ENCODE measurements around the gene NACAD.

NACAD gene, protein sequence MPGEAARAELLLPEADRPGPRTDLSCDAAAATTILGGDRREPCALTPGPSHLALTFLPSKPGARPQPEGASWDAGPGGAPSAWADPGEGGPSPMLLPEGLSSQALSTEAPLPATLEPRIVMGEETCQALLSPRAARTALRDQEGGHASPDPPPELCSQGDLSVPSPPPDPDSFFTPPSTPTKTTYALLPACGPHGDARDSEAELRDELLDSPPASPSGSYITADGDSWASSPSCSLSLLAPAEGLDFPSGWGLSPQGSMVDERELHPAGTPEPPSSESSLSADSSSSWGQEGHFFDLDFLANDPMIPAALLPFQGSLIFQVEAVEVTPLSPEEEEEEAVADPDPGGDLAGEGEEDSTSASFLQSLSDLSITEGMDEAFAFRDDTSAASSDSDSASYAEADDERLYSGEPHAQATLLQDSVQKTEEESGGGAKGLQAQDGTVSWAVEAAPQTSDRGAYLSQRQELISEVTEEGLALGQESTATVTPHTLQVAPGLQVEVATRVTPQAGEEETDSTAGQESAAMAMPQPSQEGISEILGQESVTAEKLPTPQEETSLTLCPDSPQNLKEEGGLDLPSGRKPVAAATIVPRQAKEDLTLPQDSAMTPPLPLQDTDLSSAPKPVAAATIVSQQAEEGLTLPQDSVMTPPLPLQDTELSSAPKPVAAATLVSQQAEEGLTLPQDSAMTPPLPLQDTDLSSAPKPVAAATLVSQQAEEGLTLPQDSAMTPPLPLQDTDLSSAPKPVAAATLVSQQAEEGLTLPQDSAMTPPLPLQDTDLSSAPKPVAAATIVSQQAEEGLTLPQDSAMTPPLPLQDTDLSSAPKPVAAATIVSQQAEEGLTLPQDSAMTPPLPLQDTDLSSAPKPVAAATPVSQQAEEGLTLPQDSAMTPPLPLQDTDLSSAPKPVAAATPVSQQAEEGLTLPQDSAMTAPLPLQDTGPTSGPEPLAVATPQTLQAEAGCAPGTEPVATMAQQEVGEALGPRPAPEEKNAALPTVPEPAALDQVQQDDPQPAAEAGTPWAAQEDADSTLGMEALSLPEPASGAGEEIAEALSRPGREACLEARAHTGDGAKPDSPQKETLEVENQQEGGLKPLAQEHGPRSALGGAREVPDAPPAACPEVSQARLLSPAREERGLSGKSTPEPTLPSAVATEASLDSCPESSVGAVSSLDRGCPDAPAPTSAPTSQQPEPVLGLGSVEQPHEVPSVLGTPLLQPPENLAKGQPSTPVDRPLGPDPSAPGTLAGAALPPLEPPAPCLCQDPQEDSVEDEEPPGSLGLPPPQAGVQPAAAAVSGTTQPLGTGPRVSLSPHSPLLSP (N-terminal part only)

DNA sequence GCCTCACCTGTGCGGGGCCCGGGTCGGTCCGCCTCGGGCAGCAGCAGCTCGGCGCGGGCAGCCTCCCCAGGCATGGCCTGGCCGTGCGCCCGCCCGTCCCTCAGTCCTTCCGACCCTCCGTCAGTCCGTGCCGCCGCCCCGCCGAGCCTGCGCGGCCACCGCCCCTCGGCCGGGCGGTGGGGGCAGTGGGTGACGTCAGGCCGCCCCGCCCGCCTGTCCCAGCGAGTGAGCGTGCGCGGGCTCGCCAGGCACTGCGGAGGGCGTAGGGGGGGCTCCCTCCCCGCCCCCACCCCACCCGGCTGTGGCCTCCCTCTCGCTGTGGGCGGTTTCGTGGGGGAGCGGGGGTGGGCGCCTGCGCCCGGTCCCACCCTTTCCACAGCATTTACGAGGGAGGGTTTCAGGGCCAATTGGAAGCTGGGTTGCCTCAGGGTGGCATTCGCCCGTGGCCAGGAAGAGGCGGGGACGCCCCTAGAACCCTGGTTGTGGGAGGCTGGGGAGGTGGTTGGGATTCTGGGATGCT is at the start of gene NACAD:
TSS of gene NACAD (minus strand) at position 149 of the 520 bp plus-strand sequence. CDS start at position 74, 75 bp downstream.
- DNase-seq, result no peak

DNA sequence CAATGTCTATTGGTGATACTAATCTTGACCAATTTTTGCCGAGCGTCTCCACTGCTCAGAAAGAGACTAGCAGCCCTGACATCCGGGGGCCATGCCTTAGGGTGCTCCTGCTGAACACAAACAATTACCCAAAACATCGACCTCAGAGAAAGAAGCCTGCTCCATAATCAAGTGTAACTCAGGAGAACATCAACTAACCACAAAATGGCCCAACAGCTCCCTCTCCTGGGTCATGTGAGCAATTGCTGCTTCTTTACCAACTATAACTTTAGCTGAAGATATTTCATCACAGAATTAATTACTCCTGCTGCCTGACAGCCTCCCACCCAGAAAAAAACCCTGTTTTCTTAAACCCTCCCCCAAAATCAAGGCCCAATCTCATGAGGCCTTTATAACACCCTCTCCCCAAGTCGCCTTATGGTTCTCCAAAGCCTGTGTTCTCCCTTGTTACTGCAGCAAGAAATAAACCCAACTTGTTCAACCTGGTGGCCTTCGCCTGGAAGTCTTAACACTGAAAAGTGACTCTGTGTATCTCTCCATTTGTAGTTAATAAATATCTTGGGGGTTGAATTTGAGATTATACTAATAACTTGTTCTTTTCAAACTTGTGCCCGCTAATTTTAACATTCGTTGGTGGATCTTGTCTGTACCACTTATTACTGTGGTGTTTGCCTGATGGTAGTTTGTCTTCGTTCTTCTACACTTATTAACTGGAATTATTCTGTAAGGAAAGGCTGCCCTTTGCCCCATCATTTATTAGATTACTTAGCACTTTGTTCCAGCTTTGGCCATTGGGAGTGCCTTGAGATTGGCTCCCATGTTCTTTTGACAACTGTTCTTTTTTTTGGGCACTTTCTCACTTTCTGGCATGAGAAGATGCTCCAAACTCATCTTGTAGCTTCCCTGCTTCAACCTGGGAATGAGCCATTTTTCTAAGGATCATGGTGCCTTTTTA is 47.6 kb upstream of the NACAD start:
- no peak for DNase-seq

DNA sequence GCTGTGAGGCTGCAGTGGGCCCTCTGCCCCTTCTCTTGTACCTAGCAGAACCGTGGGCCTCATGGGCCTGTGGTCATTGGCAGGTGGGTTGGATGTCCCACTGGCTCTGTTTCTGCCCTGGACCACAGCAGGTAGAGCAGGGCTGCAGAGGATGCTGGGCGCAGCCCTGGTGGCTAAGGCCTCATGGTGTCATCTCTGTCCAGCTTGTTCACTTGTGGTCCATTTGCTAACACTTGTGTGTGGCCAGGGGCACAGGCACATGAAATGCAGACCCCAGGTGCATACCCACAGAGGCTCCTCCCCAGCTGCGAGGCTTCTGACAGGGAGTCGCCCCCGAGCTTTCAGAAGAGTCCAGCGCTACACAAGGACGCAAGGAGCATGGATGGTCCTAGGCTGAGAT is 45.1 kb upstream of the NACAD start:
- no peak for DNase-seq

DNA sequence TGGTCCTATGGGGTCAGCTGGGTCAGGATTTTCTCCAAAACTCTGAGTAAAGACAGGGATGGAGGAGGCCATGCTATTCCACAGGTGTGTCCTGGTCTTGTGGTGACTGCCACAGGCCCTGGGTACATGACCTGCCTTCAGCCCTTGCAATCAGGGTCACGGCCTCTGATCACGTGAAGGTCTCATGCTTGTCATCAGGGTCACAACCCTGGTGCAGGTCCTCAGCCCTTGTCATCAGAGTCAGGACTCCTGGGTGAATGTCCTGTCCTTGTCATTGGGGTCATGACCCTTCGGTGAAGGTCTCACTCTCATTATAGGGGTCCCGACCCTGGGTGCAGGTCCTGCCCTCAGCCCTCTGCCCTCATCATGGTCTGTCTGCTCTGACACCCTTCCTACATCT is 44.6 kb upstream of the NACAD start:
- no peak for DNase-seq

DNA sequence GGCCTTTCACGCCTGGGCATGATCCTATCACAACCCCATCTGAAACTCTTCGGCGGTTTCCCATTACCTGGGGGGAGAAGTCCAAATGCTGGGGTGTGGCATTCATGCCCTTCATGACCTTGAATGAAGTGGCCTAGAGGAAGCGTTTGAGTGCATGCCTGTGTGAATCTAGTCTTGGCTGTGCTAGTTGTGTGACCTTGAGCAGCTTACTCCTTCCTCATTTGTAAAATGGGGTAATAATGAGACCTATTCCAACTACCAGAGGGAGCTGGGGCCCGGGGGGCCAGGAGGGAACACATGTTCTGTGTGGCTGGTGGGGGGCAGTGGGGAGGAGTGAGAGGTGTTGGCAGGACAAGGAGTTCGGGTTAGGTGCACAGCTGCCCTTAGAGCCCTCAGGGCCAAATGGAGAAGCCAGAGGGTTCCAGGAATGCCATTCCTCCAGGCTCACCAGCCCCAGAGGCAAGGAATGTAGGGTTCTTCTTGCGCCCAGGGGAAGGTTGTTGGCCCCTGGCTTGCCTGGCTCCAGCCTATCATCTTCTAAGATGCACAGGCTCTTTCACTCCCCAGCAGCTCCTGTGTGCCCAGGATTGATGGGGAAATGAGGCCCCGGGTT is 44.0 kb upstream of the NACAD start:
- DNase-seq, result no peak

DNA sequence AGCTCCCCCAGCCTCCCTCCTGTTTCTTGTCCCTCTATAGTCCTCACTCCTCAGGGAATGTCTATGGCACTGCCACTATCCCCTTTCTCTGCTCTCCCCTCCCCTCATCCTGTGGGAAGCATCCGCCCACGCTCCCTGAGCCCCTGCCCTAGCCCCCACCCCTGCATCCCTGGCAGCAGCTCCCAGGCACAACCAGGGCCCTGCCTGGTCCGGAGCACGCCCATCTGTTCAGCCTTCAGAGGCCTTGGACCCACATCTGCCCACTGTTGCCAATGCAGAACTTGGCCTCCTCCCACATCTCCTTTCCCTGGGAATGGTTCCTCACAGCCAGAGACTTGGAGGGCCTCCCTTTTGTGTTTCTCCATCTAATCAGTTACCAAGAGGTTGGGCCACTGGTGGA is 43.1 kb upstream of the NACAD start:
- DNase-seq, result no peak

DNA sequence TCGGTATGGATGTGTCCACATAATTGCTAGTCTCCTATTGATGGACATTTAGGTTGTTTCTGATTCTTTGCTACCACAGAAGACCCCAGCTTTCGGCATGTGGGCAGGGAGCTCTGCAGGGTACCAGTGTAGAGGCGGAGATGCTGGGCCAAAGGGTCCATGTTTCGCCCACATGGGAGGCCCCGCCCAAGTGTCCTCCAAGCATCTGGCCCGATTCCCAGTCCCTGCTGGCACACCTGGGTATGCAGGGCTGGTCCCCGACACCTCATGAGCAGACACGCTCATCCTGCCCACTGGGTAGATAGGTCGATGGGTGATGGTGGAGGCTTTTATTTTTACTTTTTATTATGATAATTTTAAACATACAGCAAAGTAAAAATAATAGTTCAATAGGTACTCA is 42.1 kb upstream of the NACAD start:
- DNase-seq, result no peak

DNA sequence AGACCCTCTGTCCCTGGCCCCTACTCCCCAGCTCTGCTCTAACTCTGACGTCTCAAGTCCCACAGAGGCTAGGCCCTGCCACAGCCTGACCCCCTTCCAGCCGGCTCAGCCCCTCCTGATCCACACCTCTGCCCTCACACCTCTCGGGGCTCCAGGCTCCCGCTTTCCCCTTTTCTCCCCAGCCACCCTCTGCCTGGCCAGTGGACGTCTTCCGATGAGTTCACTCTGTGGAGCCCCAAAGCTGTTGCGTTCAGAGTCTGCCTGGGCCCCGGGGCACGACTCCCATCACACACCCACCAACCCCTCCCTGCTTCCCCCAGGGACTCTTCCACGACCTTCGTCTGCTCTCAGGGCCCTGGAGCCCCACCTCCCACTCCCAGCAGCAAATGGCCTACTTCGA is 41.1 kb upstream of the NACAD start:
- DNase-seq, result no peak

DNA sequence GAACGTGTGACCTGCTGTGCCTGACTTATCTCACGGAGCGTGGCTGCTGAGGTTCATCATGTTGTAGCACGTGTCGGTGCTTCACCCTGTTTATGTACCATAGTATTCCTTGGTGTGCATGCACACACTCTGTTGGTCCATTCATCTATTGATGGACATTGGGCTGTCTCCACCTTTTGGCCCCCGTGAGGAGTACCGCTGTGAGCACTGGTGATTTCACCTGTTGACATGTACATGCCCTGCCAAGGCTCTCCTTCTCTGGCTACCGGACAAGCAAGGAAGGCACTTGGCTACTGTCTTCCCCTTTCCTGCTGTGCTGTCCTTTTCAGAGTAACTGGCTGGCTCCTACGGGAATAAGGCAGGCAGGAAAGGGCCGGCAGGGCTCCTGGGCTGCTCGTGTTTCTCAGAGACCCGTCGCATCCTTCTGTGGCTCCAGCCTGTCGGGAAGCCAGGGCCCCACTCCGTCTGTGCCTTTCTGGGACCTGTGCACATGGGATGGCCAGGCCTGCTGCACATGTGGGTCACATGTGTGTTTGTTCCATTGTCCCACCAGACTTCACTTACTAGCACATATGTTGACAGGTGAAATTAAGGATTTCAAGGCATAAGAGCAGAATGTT is 40.5 kb upstream of the NACAD start:
- no peak for DNase-seq

DNA sequence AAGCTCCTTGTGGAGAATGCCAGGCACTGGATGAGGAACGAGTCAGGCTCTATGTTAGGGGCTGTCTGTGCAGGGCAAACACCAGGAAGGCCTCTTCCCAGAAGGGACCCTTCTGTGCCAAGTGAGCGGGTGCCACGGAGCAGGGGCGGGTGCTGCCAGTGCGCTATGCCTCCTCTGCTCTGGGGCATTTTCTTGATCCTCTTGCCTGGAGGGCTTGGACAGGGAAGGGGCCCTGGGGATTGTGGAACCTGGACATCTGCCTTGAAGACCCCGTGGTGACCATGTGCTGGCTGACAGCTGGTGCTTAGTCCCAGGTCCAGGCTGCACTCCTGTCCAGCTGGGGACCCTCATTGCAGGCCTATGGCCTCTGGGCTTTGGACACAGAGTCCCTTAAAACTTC is 38.2 kb upstream of the NACAD start:
- no peak for DNase-seq

DNA sequence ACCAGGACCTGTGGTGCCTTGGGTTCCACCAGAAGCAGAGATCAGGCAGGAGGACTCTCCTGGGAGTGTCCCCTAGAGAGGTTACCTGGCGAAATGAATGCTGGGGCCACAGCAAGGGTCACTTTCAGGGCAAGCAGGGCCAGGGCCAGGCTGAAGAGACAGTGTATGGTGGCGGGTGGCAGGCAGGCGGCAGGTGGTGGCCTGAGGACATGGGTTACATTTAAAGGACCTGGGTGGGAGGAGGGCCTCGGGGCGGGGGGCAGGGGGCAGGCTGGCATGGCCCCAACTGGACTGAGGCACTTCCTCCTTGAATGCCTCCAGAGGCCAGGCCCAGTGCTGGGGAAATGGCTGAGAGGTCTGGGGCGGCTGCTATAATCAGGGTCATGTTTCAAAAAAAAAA is 37.4 kb upstream of the NACAD start:
- DNase-seq, result no peak

DNA sequence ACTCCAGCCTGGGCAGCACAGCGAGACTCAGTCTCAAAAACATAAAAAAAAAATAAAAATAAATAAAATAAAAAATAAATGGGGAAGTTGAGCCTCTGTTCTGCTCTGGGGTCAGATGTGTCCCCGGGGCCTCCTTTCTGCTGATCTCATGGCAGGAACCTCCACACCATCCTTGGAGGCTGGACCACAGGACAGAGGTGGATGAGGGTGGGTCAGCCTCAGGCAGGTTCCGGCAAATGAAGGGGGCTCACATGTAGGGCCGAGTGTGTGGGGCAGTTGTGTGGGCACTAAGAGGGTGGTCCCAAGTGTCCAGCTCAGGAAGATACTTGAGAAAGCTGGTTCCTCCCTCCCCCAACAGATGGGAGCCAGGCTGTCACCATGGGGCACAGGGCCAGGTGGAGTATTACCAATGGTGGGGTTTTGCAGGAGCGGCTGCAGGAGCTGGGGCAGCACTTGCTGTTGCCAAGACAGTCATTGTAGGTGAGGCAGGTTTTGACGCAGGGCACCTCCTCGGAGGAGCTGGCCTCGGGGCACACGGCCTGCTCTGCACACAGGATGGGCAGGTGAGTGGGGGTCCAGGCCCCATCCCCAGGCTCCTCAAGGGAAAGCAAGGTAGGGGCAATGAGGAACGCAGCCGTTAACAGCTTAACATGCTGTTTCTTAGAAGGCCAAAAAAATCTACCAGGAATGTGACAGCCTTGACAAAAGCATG is 36.6 kb upstream of the NACAD start:
- no peak for DNase-seq

DNA sequence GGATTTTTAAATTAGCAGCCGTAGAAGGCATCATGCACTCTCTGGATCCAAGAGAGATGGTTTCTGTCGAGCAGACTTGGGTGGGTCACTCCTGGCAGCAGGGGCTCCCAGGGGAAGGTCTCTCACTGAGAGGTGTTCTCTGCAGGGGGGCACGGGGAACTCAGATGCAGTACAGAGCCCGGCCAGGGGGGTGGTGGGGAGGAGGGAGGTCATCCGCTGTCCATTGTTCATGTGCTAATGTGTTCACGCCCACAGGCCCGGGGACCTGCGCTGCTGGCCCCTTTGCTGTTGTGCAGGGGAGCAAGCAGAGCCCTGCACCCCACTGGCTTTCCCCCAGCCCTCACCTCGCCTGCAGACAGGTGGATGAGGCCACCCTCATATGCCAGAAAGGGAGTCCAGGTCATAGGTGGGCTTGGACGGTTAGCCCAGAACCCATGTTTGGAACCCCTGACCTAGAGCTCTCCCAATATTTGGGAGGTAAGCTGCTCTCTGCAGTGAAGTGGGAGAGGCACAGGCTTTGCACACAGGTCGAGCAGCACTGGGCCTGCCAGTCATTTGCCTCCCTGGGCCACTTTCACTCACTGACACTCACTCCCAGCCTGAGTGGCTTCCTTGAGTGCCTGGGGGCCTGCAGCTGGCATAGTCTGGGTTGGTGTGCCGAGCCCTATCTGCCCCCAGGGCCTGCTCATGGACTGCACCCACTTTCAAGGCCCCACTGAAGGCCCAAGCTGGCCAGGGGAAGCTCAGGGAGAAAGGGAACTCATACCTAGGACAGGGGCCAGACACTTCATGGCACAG is 35.3 kb upstream of the NACAD start:
- no peak for DNase-seq

DNA sequence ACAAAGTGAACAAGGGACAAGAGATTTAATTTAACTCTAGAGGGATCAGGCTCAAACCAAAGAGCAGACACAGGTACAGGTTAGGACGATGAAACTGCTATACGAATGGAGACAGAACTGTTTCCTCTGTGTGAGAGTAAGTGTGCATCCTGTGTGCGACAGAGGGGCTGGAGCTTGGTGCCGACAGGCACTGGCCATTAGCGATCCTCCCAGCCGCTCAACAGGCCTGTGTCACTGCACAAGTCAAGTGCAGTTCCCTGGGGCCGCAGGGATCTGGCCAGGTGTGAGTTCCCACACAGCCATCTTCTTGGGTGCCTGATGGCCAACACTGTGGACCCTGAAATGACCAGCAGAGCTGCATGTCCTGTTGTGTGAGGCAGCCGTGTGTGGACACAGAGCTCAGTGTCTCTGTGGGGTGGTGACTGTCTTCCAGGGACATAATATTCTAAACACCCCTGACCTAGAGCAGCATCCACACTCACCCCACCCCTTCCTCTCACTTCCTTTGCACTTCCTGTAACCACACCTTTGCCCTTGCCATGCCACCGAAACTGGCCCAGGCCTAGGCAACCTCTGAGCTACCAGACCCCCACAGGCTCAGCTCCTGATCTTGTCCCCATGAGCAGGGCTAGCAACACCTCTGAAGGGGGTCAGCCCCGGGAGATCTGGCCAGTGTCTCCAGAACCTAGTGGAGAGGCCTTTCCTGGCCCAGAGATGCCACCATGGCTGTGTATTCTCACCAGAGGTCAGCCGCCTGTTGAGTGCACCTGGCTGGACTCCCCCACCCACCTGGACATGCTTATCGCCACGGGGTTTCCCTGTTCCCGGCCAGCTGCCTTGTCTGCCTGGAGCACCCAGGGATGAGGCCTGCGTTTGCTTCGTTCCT is 34.4 kb upstream of the NACAD start:
- DNase-seq, result no peak

DNA sequence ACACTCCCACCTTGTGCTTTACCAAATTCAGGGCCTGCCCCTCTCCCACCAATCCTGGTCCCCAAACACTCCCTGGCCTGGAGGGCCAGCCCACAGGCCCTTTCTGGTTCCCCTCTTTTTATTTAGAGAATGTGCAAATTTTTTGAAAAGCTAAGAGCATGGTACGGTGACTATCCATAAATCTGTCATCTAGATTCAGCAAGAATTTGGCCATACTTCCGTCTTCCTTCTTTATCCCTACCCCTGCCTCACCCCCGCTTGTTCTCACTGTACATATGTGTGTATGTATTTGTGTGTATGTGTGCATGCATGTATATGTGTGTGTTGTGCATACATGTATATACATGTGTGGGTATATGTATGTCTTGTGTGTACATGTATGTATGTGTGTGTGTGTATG is 30.8 kb upstream of the NACAD start:
- DNase-seq, result no peak

DNA sequence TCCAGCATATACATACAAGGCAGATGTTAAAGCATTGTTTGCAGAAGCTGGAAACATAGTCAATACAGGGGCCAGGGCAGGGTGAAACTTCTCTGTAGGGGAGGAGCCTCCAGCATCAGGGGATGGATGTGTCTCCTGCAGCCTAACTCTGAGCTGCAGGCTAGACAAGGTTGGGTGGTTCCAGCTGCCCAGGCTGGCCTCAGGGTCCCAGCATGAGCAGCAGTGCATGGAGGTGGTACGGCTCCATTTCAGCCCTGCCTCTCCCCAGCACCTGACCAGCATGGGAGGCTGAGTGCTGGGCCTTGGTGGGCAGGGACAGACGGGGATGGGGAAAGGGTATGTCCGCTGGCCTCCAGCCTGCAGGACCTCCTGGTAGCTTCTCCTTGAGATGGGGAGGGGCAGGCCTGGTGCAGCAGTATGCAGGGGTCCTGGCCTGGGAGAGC is 30.1 kb upstream of the NACAD start:
- DNase-seq, result peak; percentile 45

DNA sequence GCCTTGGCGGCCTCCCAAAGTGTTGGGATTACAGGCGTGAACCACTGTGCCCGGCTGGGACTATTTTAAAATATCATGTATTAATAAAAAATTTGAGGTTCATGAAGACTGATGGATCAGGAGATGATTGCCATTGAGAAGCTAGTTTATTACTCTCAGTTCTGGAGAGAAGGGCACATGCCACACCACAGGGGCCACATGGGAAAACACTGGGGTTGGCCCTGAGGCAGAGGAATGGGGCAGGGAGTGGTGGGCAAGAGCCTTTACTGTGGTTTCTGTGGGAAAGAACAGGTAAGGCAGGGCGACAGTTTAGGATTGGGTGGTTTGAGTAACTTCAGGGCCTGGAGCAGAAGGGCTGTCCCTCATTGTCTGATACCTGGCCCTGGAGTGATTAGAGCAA is 29.5 kb upstream of the NACAD start:
- DNase-seq, result peak; percentile 43

DNA sequence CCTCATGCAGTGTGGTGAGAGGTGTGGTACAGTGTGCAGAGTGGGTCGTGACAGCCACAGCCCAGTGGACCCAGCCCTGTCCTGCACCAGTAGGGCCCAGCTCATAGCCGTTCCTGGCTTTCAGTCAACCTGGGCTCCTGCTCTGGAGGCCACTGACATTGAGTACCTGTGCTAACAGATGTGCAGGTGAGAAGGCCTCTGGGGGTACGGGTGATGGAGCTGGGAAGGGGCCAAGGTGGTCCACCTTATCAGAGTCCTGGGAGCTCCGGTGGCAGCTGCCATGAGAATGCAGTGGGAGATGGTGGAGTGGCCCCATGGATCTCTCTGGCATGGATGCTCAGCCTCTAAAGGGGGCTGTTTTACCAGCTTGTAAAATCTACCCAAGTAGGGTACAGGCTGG is 28.8 kb upstream of the NACAD start:
- no peak for DNase-seq
